BE2C (cell line): ENCODE data around the gene CNTNAP5.

ENCODE experiments used
- DNase-seq: peaks from one replicate; pipeline ENCODE4 v3.0.0-alpha.2; 2020
- H3K27me3 ChIP-seq: fragments of 250-450 bp; sonication (Bioruptor Pico); 2 replicates; pipeline ENCODE4 v1.5.1; 2020; ENCODE audit warnings: mild to moderate bottlenecking
- H3K36me3 ChIP-seq: fragments of 250-450 bp; sonication (Bioruptor Pico); 2 replicates; pipeline ENCODE4 v1.5.1; 2020; ENCODE audit warnings: mild to moderate bottlenecking
- H3K4me1 ChIP-seq: fragments of 250-450 bp; sonication (Bioruptor Pico); 2 replicates; pipeline ENCODE4 v1.5.1; 2020
- H3K4me3 ChIP-seq: 2 replicates; pipeline ENCODE4 v1.5.1; 2011; ENCODE audit warnings: low read depth, low read length
- H3K9me3 ChIP-seq: fragments of 250-450 bp; sonication (Bioruptor Pico); 2 replicates; pipeline ENCODE4 v1.5.1; 2020
- CTCF ChIP-seq: IDR thresholded peaks from 2 replicates; pipeline ENCODE4 v1.5.1; 2012; ENCODE audit warnings: mild to moderate bottlenecking, low read depth, low read length

The CNTNAP5 gene

GRCh38 chr2:124035001-124035400 is 9.9 kb downstream of the CNTNAP5 start:
- no peak for TF ChIP-seq CTCF
- Histone ChIP-seq H3K9me3 (no peaks in the 10 kb centered on the region), H3K27me3 (no peaks in the 10 kb centered on the region), H3K4me1 (no peaks in the 10 kb centered on the region), H3K36me3 (no peaks in the 10 kb centered on the region), H3K4me3 (no peak overlapping the region)
- no peak for DNase-seq

DNA sequence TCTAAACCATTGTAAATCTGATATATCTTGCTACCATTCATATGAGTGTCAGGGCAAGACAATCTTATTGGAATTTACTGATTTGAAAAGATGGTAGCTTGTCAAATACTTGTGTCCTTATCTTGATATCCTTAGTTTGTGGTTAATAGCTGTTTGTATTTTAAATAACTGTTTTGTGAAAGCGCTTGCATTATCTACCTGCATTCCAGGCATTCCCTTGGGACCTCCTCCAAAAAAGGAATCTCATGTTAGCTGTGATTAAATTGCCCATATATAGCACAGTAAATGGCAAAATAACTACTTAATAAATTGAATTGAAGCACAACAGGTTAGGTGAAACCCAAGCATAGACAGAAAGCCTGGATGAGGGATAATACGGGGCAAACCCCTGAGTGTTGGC is 13.9 kb downstream of the CNTNAP5 start:
- TF ChIP-seq CTCF: no peak
- H3K4me3 ChIP-seq: no peak overlapping the region
- no peaks in the 10 kb centered on the region for H3K27me3 ChIP-seq
- no peaks in the 10 kb centered on the region for H3K4me1 ChIP-seq
- DNase-seq: no peak
- H3K9me3 ChIP-seq: no peaks in the 10 kb centered on the region
- no peaks in the 10 kb centered on the region for H3K36me3 ChIP-seq

- no peak for DNase-seq
- TF ChIP-seq CTCF: no peak
- Histone ChIP-seq H3K36me3 (no peaks in the 10 kb centered on the region), H3K27me3 (no peaks in the 10 kb centered on the region), H3K4me1 (no peaks in the 10 kb centered on the region), H3K4me3 (no peak overlapping the region), H3K9me3 (no peaks in the 10 kb centered on the region)
Measured at GRCh38 chr2:124039762-124040291, 14.7 kb downstream of the CNTNAP5 start.

- no peak overlapping the region for H3K4me3 ChIP-seq
- DNase-seq: no peak
- TF ChIP-seq CTCF: no peak
- H3K36me3 ChIP-seq: no peaks in the 10 kb centered on the region
- no peaks in the 10 kb centered on the region for H3K27me3 ChIP-seq
- H3K9me3 ChIP-seq: no peaks in the 10 kb centered on the region
- H3K4me1 ChIP-seq: no peaks in the 10 kb centered on the region
Measured at GRCh38 chr2:124045894-124046293, 20.8 kb downstream of the CNTNAP5 start.

DNA sequence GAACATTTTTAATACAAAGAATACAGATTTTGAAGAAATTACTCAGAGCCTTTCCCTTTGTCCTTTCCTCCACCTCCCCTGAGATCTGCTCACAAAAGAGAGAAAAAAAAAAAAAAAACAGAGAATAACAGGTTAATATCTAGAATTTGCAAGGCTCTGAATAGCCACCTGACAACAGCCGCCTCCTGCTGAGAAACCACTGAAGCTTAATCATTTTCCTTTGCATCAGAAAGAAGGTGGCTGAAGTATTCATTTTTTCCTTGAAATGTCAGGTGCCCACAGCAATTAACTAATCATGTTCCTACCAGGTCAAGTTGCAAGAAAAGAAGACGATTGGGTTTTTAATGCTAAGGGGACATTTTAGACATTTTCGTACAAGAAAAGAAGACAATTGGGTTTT is 21.2 kb downstream of the CNTNAP5 start:
- H3K27me3 ChIP-seq: no peaks in the 10 kb centered on the region
- TF ChIP-seq CTCF: no peak
- no peaks in the 10 kb centered on the region for H3K9me3 ChIP-seq
- no peaks in the 10 kb centered on the region for H3K4me1 ChIP-seq
- H3K36me3 ChIP-seq: no peaks in the 10 kb centered on the region
- no peak overlapping the region for H3K4me3 ChIP-seq
- no peak for DNase-seq

DNA sequence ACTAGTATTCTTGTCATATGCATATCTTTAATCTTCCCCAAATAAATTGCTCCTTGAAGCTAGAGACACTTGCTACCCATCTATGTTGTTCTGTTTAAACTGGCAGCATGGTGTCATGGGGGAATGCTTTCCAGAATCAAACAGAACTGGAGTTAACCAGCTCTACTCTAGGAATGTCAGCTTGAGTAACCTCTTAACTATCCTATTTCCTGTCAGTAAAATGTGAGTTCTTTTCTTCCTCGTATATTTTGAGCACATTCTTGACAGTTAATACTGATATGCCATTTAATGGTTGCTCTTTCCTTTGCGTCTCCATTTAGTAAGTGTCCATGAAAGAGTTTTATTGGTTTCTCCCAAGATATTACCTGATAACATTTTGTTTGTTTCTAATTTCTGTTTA is 23.0 kb downstream of the CNTNAP5 start:
- Histone ChIP-seq H3K36me3 (no peaks in the 10 kb centered on the region), H3K27me3 (no peaks in the 10 kb centered on the region), H3K9me3 (no peaks in the 10 kb centered on the region), H3K4me1 (no peaks in the 10 kb centered on the region), H3K4me3 (no peak overlapping the region)
- no peak for TF ChIP-seq CTCF
- DNase-seq: no peak
